GM13977 (cell line): ENCODE data around the gene EEF2KMT.

ENCODE experiments used
- DNase-seq: peaks from one replicate; pipeline ENCODE4 v3.0.0; 2012; ENCODE audit warnings: low spot score
- in situ Hi-C: fragments of 300-500 bp; cut with MboI; formaldehyde crosslinking; loops from one replicate; pipeline ENCODE4 v1.12.0; 2022; ENCODE audit warnings: low sequenced_read_pairs, low pct_unique_long_range_greater_than_20kb, mixed read lengths, inconsistent platforms; ENCODE audit not compliant: unreplicated experiment
- TF ChIP-seq, protein P1 (sequence below): IDR thresholded peaks from 2 replicates; pipeline ENCODE4 v1.5.1; 2012; ENCODE audit warnings: mild to moderate bottlenecking, control low read depth; ENCODE audit not compliant: insufficient read depth; ENCODE audit errors: extremely low read depth, missing control alignments

EEF2KMT gene

DNA sequence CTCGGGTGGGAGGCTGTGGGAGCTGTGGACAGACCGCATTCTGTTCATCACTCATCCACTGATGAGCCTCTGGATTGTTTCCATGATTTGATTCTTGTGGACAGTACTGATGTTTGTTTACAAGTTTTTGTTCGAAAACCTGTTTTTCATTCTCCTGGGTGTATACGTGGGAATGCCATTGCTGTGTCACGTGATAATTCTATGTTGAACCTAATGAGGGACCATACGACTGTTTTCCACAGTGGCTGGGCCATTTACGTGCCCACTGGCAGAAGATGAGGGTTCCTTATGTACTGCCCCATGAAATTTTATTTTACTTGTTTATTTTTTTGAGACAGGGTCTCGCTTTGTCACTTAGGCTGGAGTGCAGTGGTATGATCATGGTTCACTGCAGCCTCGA lies 28.5 kb downstream of the EEF2KMT start:
- no peak for DNase-seq
- in situ Hi-C loops = loop anchor here (25.0 kb wide), 1 partner anchor 332 kb away; the partner anchor contains the start of genes ANKS3 and DNAAF8
- TF ChIP-seq, protein P1, sequence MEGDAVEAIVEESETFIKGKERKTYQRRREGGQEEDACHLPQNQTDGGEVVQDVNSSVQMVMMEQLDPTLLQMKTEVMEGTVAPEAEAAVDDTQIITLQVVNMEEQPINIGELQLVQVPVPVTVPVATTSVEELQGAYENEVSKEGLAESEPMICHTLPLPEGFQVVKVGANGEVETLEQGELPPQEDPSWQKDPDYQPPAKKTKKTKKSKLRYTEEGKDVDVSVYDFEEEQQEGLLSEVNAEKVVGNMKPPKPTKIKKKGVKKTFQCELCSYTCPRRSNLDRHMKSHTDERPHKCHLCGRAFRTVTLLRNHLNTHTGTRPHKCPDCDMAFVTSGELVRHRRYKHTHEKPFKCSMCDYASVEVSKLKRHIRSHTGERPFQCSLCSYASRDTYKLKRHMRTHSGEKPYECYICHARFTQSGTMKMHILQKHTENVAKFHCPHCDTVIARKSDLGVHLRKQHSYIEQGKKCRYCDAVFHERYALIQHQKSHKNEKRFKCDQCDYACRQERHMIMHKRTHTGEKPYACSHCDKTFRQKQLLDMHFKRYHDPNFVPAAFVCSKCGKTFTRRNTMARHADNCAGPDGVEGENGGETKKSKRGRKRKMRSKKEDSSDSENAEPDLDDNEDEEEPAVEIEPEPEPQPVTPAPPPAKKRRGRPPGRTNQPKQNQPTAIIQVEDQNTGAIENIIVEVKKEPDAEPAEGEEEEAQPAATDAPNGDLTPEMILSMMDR = no peak

DNA sequence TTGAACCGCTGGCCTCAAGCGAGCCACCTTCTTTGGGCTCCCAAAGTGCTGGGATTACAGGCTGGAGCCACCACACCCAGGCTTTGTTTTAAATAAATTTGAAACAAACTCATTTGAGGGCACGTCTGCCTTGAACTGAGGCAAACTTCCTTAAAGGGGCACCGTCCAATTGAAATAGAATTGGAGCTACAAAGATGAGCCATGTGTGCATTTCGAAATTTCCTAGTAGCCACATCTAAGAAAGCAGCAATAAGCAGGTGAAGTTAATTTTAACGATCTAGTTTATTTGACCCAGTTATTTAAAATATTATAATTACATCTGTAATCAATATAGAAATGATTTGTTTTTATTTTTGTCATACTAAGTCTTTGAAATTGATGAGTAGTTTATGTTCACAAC lies 31.1 kb downstream of the EEF2KMT start:
- TF ChIP-seq, protein P1 = no peak
- no peak for DNase-seq
- in situ Hi-C loops = loop anchor here (25.0 kb wide), 1 partner anchor 329 kb away; the partner anchor contains the start of genes ANKS3 and DNAAF8

DNA sequence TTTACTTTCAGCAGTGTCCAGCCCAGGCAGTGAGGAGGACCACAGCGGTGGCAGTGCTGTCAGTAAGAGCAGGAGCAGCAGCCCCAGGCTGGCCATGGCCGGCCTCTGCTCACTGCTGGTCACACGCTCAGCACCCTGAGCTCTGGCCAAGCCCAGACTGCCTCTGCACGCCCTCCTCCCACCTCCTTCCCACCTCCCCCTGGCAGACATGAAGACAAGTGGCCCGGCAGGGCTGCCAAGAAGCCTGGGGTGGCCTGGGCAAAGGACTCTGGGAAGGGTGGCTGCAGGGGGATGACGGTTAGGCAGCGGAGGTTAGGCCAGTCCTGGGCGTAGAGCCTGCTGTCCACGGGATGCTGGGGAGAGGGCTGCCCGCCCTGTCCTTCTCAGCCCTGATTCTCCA lies 31.8 kb downstream of the EEF2KMT start, which contains the start of gene C16orf89:
Gene C16orf89 (minus strand): TSS at position 144 of the 400 bp plus-strand sequence. CDS start 48 bp downstream, at position 96.
- DNase-seq = no peak
- TF ChIP-seq, protein P1 = no peak
- in situ Hi-C loops = loop anchor here (25.0 kb wide), 1 partner anchor 329 kb away; the partner anchor contains the start of genes ANKS3 and DNAAF8

DNA sequence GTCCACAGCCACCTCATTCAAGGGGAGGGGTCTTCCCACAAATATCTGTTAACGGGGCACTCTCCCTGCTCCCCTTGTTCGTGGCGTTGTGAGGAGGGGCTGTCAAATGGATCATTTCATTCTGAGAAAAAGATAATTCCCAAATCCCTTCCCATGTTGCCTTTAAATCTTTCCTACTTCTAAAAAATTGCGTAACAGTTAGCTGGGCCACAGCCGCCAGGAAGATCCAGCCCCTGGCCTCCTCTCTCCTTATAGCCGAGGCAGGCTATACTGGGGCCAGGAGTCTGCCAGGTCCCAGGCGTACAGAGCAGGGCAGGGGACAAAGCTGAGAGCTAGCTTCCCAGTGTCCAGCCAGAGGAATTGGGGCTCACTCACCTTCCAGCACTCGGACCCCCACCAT lies 32.3 kb downstream of the EEF2KMT start:
- in situ Hi-C loops = loop anchor here (25.0 kb wide), 1 partner anchor 328 kb away; the partner anchor contains the start of genes ANKS3 and DNAAF8
- no peak for DNase-seq
- TF ChIP-seq, protein P1 = no peak

DNA sequence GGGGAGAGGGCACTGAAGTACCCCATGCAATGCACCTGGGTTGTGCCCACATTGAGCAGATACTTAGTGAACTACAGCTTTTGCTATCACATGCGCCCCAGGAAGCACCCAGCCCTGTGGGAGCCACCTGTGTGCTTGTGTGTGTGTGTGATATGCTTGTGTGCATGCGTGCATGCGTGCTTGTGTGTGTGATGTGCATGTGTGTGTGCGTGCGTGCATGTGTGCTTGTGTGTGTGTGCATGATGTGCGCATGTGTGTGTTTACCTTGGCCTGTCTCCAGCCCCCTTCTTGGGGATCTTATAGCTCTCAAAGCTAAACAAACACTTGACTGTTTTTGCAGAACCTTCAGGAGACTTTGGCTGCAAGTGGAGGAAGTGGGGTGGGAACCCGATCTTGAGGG lies 32.7 kb downstream of the EEF2KMT start:
- DNase-seq = no peak
- TF ChIP-seq, protein P1 = no peak
- in situ Hi-C loops = loop anchor here (25.0 kb wide), 1 partner anchor 328 kb away; the partner anchor contains the start of genes ANKS3 and DNAAF8

DNA sequence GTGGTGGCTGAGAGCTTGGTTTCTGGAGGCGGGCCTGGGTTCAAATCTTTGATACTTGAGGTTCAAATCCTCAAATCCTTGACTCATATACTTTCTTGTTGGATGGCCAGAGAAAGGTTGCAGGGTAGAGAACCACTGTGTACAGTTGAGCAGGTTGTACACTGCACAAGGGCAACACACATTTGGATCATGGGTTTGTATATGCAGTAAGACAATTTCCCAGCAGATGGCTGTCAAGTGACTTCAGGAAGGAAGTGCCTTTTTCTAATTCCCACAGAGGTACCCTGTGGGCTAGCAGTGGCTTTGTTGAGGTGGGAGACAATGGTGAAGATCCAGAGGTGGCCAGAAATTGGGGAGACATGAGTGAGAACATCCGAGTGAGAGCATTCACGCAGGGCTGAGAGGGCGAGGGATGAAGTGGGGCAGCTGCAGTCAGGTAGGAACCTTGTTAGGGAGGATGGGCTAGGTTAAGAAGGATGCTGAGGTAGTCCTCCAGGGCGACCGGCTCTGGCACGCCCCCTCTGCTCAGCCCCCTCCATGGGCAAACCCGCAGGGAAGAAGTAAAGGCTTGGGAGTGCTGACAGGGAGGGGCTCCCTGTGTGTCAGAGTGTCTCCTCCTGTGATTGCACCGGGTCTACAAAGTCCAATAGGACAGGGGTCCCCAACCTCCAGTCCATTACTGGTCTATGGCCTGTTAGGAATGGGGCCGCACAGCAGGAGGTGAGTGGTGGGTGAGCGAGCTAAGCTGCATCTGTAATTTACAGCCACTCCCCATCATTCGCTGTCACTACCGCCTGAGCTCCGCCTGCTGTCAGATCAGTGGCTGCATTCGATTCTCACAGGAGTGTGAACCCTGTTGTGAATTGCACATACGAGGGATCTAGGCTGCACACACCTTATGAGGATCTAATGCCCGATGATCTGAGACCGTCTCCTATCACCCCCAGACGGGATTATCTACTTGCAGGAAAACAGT lies 34.5 kb downstream of the EEF2KMT start:
- no peak for DNase-seq
- in situ Hi-C loops = loop anchor here (25.0 kb wide), 1 partner anchor 326 kb away; the partner anchor contains the start of genes ANKS3 and DNAAF8
- TF ChIP-seq, protein P1 = no peak
